ENCODE data around the gene KCTD7.

DNA sequence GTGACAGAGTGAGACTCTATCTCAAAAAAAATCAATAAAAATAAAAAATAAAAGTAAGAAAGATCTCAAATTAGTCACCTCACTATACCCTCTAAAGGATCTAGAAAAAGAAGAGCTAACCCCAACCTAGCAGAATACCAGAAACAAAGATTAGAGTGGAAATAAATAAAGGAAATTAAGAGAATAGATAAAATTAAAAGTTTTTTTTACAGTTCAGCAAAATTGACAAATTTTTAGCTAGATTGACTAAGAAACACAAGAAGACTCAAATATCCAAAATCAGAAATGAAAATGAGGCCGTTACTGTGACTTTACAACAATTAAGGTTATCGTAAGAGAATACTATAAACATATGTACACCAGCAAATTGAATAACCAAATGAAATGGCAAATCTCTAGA, 29.1 kb downstream of the KCTD7 start:
- no peak for TF ChIP-seq YBX1 (IDR thresholded peaks at IDR 0.05)
- no peak for TF ChIP-seq EZH2 (IDR thresholded peaks at IDR 0.05; ENCODE audit: borderline replicate concordance, control insufficient read depth, low read depth, low read length)
- TF ChIP-seq, protein P1, sequence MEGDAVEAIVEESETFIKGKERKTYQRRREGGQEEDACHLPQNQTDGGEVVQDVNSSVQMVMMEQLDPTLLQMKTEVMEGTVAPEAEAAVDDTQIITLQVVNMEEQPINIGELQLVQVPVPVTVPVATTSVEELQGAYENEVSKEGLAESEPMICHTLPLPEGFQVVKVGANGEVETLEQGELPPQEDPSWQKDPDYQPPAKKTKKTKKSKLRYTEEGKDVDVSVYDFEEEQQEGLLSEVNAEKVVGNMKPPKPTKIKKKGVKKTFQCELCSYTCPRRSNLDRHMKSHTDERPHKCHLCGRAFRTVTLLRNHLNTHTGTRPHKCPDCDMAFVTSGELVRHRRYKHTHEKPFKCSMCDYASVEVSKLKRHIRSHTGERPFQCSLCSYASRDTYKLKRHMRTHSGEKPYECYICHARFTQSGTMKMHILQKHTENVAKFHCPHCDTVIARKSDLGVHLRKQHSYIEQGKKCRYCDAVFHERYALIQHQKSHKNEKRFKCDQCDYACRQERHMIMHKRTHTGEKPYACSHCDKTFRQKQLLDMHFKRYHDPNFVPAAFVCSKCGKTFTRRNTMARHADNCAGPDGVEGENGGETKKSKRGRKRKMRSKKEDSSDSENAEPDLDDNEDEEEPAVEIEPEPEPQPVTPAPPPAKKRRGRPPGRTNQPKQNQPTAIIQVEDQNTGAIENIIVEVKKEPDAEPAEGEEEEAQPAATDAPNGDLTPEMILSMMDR (IDR thresholded peaks at IDR 0.05 in 2 of 3, conservative IDR thresholded peaks at IDR 0.05 in 1 of 3; ENCODE audit: control insufficient read depth in 2 of 3, extremely low read depth in 1 of 3, insufficient read depth in 1 of 3, low read depth in 3 of 3, low read length in 3 of 3), result no peak
- TF ChIP-seq SP1 (IDR thresholded peaks at IDR 0.05; ENCODE audit: low read depth, low read length), result no peak
- TF ChIP-seq, protein P2, sequence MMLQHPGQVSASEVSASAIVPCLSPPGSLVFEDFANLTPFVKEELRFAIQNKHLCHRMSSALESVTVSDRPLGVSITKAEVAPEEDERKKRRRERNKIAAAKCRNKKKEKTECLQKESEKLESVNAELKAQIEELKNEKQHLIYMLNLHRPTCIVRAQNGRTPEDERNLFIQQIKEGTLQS (IDR thresholded peaks at IDR 0.05; ENCODE audit: borderline replicate concordance, extremely low read depth, low read depth, low read length), result no peak
- TF ChIP-seq ZNF274 (IDR thresholded peaks at IDR 0.05; ENCODE audit: insufficient read depth, insufficient read length), result no peak
- no peak for TF ChIP-seq POLR2A (IDR thresholded peaks at IDR 0.05; ENCODE audit: low read depth, low read length)
- TF ChIP-seq FOXM1 (IDR thresholded peaks at IDR 0.05; ENCODE audit: low read depth, low read length), result no peak
- TF ChIP-seq MXI1 (IDR thresholded peaks at IDR 0.05; ENCODE audit: low read depth, low read length), result no peak
- TF ChIP-seq SRF (IDR thresholded peaks at IDR 0.05; ENCODE audit: low read depth in 2 of 2, low read length in 2 of 2), result no peak
- TF ChIP-seq EP300 (IDR thresholded peaks at IDR 0.05; ENCODE audit: borderline replicate concordance in 1 of 2, control insufficient read depth in 1 of 2, low read depth in 2 of 2, low read length in 2 of 2), result no peak
- TF ChIP-seq BHLHE40 (IDR thresholded peaks at IDR 0.05; ENCODE audit: borderline replicate concordance in 1 of 2, low read depth in 2 of 2, low read length in 1 of 2), result no peak
- TF ChIP-seq KDM1A (IDR thresholded peaks at IDR 0.05; ENCODE audit: borderline replicate concordance), result no peak
